Colonic mucosa (tissue), 4 donors: ENCODE measurements around the gene PNRC2. TPM values are rescaled to one million over a fixed set of nuclear protein-coding genes. Genes with fewer than 3 reads are reported as not detected.

Source experiments
- DNase-seq: peaks from one replicate; pipeline ENCODE4 v3.0.0-alpha.2; 2020
- H3K27ac ChIP-seq: fragments of 200-600 bp; one replicate; pipeline ENCODE4 v1.8.0; 2021
- H3K27me3 ChIP-seq: fragments of 200-600 bp; one replicate; pipeline ENCODE4 v1.8.0; 2021
- H3K36me3 ChIP-seq: fragments of 200-600 bp; one replicate; pipeline ENCODE4 v1.8.0; 2021
- H3K4me1 ChIP-seq: fragments of 200-600 bp; one replicate; pipeline ENCODE4 v1.8.0; 2021; ENCODE audit warnings: mild to moderate bottlenecking
- H3K4me3 ChIP-seq: fragments of 200-600 bp; one replicate; pipeline ENCODE4 v1.8.0; 2021
- H3K9ac ChIP-seq, 2 donors: one replicate each; pipeline ENCODE4 v1.7.0; 2013; ENCODE audit warnings: control low read depth in 2 of 2, low read depth in 2 of 2, low read length in 2 of 2
- H3K9me3 ChIP-seq: fragments of 200-600 bp; one replicate; pipeline ENCODE4 v1.8.0; 2021
- CTCF ChIP-seq: fragments of 200-600 bp; IDR thresholded peaks from one replicate; pipeline ENCODE4 v1.8.0; 2022; ENCODE audit warnings: antibody characterized with exemption, mild to moderate bottlenecking
- intact Hi-C: fragments of 100-400 bp; cut with DNase I; formaldehyde crosslinking; loops from one replicate; pipeline ENCODE4 v1.14.1; 2022
- total RNA-seq, 2 donors: library from RNA; stranded (reverse); fragmentation: NEBNext Ultra II Directional in 1 of 2; extraction: Animal tissue kit (Norgen Biotek cat#: 25700) in 1 of 2; gene quantifications; one replicate each; pipeline ENCODE4 v1.2.1, GENCODE V29; 2021
- donor health status: healthy.
- donor health status: DM: no; HTN: no; CAD: no.
- donor health status: DM: no; HTN: no; CAD: no.

The PNRC2 gene
- total RNA-seq, 2 donors from 2014 or later = 152 to 170 TPM

GRCh38 chr1:23997812-23998211, 38.2 kb downstream of the PNRC2 start:
- no peak for DNase-seq
- no peak overlapping the region for H3K9ac ChIP-seq
- no peaks in the 10 kb centered on the region for H3K4me1 ChIP-seq
- H3K36me3 ChIP-seq = no peaks in the 10 kb centered on the region
- H3K27ac ChIP-seq = no peak overlapping the region
- no peaks in the 10 kb centered on the region for H3K9me3 ChIP-seq
- intact Hi-C loops = no loop called here
- H3K27me3 ChIP-seq = no peaks in the 10 kb centered on the region
- TF ChIP-seq CTCF = no peak
- H3K4me3 ChIP-seq = no peak overlapping the region

- Histone ChIP-seq H3K27me3 (no peaks in the 10 kb centered on the region), H3K27ac (no peak overlapping the region)
Observed at GRCh38 chr1:23999156-23999671, 39.6 kb downstream of the PNRC2 start.

GRCh38 chr1:24002695-24003094, 43.1 kb downstream of the PNRC2 start:
- Histone ChIP-seq H3K27ac (no peak overlapping the region), H3K27me3 (no peaks in the 10 kb centered on the region), H3K4me1 (no peaks in the 10 kb centered on the region), H3K9me3 (no peaks in the 10 kb centered on the region), H3K9ac (no peak overlapping the region), H3K4me3 (no peak overlapping the region), H3K36me3 (no peaks in the 10 kb centered on the region)
- intact Hi-C loops = no loop called here
- TF ChIP-seq CTCF = no peak
- DNase-seq = no peak

More at GRCh38 chr1:23999156-23999671, 39.6 kb downstream of the PNRC2 start:
- DNase-seq = no peak
- no peaks in the 10 kb centered on the region for H3K36me3 ChIP-seq
- TF ChIP-seq CTCF = no peak
- no peaks in the 10 kb centered on the region for H3K4me1 ChIP-seq
- no peak overlapping the region for H3K9ac ChIP-seq
- no peak overlapping the region for H3K4me3 ChIP-seq
- no peaks in the 10 kb centered on the region for H3K9me3 ChIP-seq
- intact Hi-C loops = no loop called here

- Histone ChIP-seq H3K9ac (no peak overlapping the region), H3K9me3 (no peaks in the 10 kb centered on the region), H3K36me3 (no peaks in the 10 kb centered on the region), H3K4me1 (no peaks in the 10 kb centered on the region), H3K27ac (no peak overlapping the region), H3K4me3 (no peak overlapping the region), H3K27me3 (no peaks in the 10 kb centered on the region)
- TF ChIP-seq CTCF = no peak
- no peak for DNase-seq
- intact Hi-C loops = no loop called here
Observed at GRCh38 chr1:24003331-24003972, 43.8 kb downstream of the PNRC2 start.

- Histone ChIP-seq H3K4me3 (no peak overlapping the region), H3K27ac (no peak overlapping the region), H3K36me3 (no peaks in the 10 kb centered on the region), H3K9me3 (no peaks in the 10 kb centered on the region), H3K9ac (no peak overlapping the region), H3K4me1 (no peaks in the 10 kb centered on the region), H3K27me3 (no peaks in the 10 kb centered on the region)
- no peak for DNase-seq
- intact Hi-C loops = no loop called here
- no peak for TF ChIP-seq CTCF
Observed at GRCh38 chr1:24004132-24004531, 44.5 kb downstream of the PNRC2 start.
